Neutrophil (primary cell): ENCODE results near the gene TLR10.

Experiments
- H3K27ac ChIP-seq: fragments of 200-600 bp; sonication (generic); 2 replicates; pipeline ENCODE4 v1.5.1; 2016; ENCODE audit warnings: mild to moderate bottlenecking, moderate library complexity
- H3K27me3 ChIP-seq: fragments of 200-600 bp; sonication (generic); 2 replicates; pipeline ENCODE4 v1.6.0; 2016; ENCODE audit warnings: mild to moderate bottlenecking
- H3K36me3 ChIP-seq: fragments of 200-600 bp; sonication (generic); 2 replicates; pipeline ENCODE4 v1.5.1; 2017
- H3K4me1 ChIP-seq, 2 experiments: fragments of 200-600 bp in 1 of 2; sonication (generic) in 1 of 2; 1 replicate in 1 of 2; 2 replicates in 1 of 2; pipeline versions ENCODE4 v1.5.1 to v1.6.1; 2013 to 2016; ENCODE audit warnings: low read depth in 1 of 2, low read length in 1 of 2, mild to moderate bottlenecking in 1 of 2, moderate library complexity in 1 of 2; ENCODE audit not compliant: control insufficient read depth in 1 of 2, insufficient read depth in 1 of 2
- H3K4me3 ChIP-seq, 2 experiments: fragments of 200-600 bp in 1 of 2; sonication (generic) in 1 of 2; 1 replicate in 1 of 2; 2 replicates in 1 of 2; pipeline ENCODE4 v1.5.1; 2013 to 2016; ENCODE audit warnings: low read depth in 1 of 2, low read length in 1 of 2, mild to moderate bottlenecking in 1 of 2, moderate library complexity in 1 of 2
- H3K9me3 ChIP-seq: fragments of 200-600 bp; sonication (generic); 2 replicates; pipeline ENCODE4 v1.5.1; 2016
- CTCF ChIP-seq: fragments of 200-600 bp; sonication (generic); IDR thresholded peaks from 2 replicates; pipeline ENCODE4 v1.5.1; 2016; ENCODE audit warnings: antibody characterized with exemption

The TLR10 gene

GRCh38 chr4:38822748-38823303 is 40.0 kb upstream of the TLR10 start:
- Histone ChIP-seq H3K9me3 (no peaks in the 10 kb centered on the region), H3K36me3 (peaks cover 16% of the 10 kb centered on the region), H3K27me3 (no peaks in the 10 kb centered on the region), H3K4me1 (peaks cover 10 to 15% of the 10 kb centered on the region in 2 experiments), H3K4me3 (no peak overlapping the region), H3K27ac (no peak overlapping the region)
- no peak for TF ChIP-seq CTCF

- Histone ChIP-seq H3K27ac (no peak overlapping the region), H3K9me3 (no peaks in the 10 kb centered on the region), H3K4me3 (no peak overlapping the region), H3K4me1 (peaks cover 10 to 18% of the 10 kb centered on the region in 2 experiments), H3K27me3 (no peaks in the 10 kb centered on the region), H3K36me3 (peaks cover 6% of the 10 kb centered on the region)
- no peak for TF ChIP-seq CTCF
Measured at GRCh38 chr4:38821739-38822138, 38.9 kb upstream of the TLR10 start.

GRCh38 chr4:38820329-38821061 is 37.7 kb upstream of the TLR10 start:
- no peak overlapping the region for H3K4me3 ChIP-seq
- TF ChIP-seq CTCF: no peak
- peaks cover 22 to 30% of the 10 kb centered on the region in 2 experiments for H3K4me1 ChIP-seq
- H3K27me3 ChIP-seq: no peaks in the 10 kb centered on the region
- H3K36me3 ChIP-seq: no peaks in the 10 kb centered on the region
- no peak overlapping the region for H3K27ac ChIP-seq
- H3K9me3 ChIP-seq: no peaks in the 10 kb centered on the region

GRCh38 chr4:38819569-38819968 is 36.8 kb upstream of the TLR10 start:
- Histone ChIP-seq H3K27me3 (no peaks in the 10 kb centered on the region), H3K9me3 (no peaks in the 10 kb centered on the region), H3K27ac (peak overlapping the region; percentile 24), H3K4me1 (peaks cover 31 to 39% of the 10 kb centered on the region in 2 experiments), H3K4me3 (no peak overlapping the region), H3K36me3 (no peaks in the 10 kb centered on the region)
- no peak for TF ChIP-seq CTCF

GRCh38 chr4:38818441-38818976 is 35.7 kb upstream of the TLR10 start:
- no peaks in the 10 kb centered on the region for H3K9me3 ChIP-seq
- H3K4me1 ChIP-seq: peaks cover 41 to 50% of the 10 kb centered on the region in 2 experiments
- no peak overlapping the region for H3K4me3 ChIP-seq
- no peaks in the 10 kb centered on the region for H3K36me3 ChIP-seq
- peak overlapping the region; percentile 69 for H3K27ac ChIP-seq
- no peaks in the 10 kb centered on the region for H3K27me3 ChIP-seq
- TF ChIP-seq CTCF: no peak
